AG08395 (cell line): ENCODE measurements around the gene AP2B1.

Experiments used
- DNase-seq: peaks from one replicate; pipeline ENCODE4 v3.0.0; 2012; ENCODE audit warnings: mixed read lengths, low spot score

Gene AP2B1

GRCh38 chr17:35730400-35731005 lies 143.4 kb downstream of the AP2B1 start:
- no peak for DNase-seq

GRCh38 chr17:35731239-35731916 lies 144.3 kb downstream of the AP2B1 start, which contains the start of gene RASL10B:
Gene RASL10B (plus strand): TSS chr17:35731639. CDS start chr17:35735185, 3,546 bp downstream.
- peak; percentile 76 for DNase-seq

- peak; percentile 26 for DNase-seq
These were observed 145.0 kb downstream of the AP2B1 start for GRCh38 chr17:35731917-35732805.

GRCh38 chr17:35732806-35733136 lies 145.6 kb downstream of the AP2B1 start:
- DNase-seq = no peak

- no peak for DNase-seq
These were observed 146.2 kb downstream of the AP2B1 start for GRCh38 chr17:35733366-35733765.

GRCh38 chr17:35734396-35734795 lies 147.3 kb downstream of the AP2B1 start:
- DNase-seq = no peak

- DNase-seq = no peak
These were observed 148.1 kb downstream of the AP2B1 start for GRCh38 chr17:35735036-35735805.

GRCh38 chr17:35736236-35736635 lies 149.1 kb downstream of the AP2B1 start:
- DNase-seq = no peak

GRCh38 chr17:35738519-35739133 lies 151.5 kb downstream of the AP2B1 start:
- no peak for DNase-seq

- no peak for DNase-seq
These were observed 153.1 kb downstream of the AP2B1 start for GRCh38 chr17:35740216-35740615.

GRCh38 chr17:35740997-35741931 lies 154.1 kb downstream of the AP2B1 start:
- no peak for DNase-seq

- no peak for DNase-seq
These were observed 155.4 kb downstream of the AP2B1 start for GRCh38 chr17:35742496-35742895.

- no peak for DNase-seq
These were observed 155.9 kb downstream of the AP2B1 start for GRCh38 chr17:35742896-35743477.

- peak; percentile 63 for DNase-seq
These were observed 156.7 kb downstream of the AP2B1 start for GRCh38 chr17:35743626-35744328.

GRCh38 chr17:35744830-35745229 lies 157.7 kb downstream of the AP2B1 start:
- DNase-seq = no peak

- DNase-seq = no peak
These were observed 158.1 kb downstream of the AP2B1 start for GRCh38 chr17:35745246-35745645.

- DNase-seq = no peak
These were observed 158.7 kb downstream of the AP2B1 start for GRCh38 chr17:35745749-35746320.

GRCh38 chr17:35747540-35748017 lies 160.5 kb downstream of the AP2B1 start:
- DNase-seq = peak; percentile 83

GRCh38 chr17:35748341-35748841 lies 161.3 kb downstream of the AP2B1 start:
- DNase-seq = no peak
